LNCAP (cell line): Measurements from ENCODE around the gene ATF7.

ENCODE experiments used
- CTCF ChIP-seq: fragments of 450-650 bp; IDR thresholded peaks from 2 replicates; pipeline ENCODE4 v1.5.1; 2017; ENCODE audit warnings: mild to moderate bottlenecking

ATF7 gene

DNA sequence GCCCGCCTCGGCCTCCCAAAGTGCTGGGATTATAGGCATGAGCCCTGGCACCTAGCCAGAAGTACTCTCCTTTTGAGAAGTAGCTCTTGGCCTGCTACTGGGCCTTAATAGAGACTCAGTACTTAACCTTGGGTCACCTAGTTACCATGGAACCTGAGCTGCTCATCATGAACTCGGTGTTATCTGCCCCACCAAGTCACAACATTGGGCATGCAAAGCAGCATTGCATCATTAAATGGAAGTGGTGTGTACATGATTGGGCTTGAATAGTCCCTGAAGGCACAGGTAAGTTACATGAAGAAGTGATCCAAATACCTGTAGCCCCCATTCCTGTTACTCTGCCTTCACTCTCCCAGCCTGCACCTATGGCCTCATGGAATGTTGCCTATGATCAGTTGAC, 18.0 kb upstream of the ATF7 start:
- no peak for TF ChIP-seq CTCF

- TF ChIP-seq CTCF = no peak
Observed at GRCh38 chr12:53643232-53643979, 17.2 kb upstream of the ATF7 start.

- TF ChIP-seq CTCF = no peak
Observed at GRCh38 chr12:53638057-53638456, 11.9 kb upstream of the ATF7 start.

DNA sequence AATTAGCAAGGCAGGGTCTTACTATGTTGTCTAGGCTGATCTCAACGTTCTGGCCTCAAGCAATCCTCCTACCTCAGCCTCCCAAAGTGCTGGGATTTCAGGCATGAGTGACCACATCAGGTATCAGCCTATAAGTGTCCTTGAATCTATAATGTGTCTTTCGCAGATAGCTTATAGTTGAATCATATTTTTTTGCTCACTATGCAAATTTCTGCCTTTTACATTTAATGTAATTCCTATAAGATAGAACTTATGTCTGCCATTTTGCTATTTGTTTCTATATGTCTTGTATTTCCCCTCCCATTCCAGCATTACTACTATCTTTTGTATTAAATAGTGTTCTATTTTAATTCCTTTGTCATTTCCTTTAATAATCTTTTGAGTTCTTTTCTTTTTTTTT, 10.5 kb upstream of the ATF7 start:
- TF ChIP-seq CTCF = no peak

- TF ChIP-seq CTCF = no peak
Observed at GRCh38 chr12:53631721-53632120, 5.5 kb upstream of the ATF7 start.

GRCh38 chr12:53627919-53628318, 1.7 kb upstream of the ATF7 start:
- TF ChIP-seq CTCF = no peak

GRCh38 chr12:53626702-53627169, 554 bp upstream of the ATF7 start:
- no peak for TF ChIP-seq CTCF
